ENCODE results near the gene MAPK9.

GRCh38 chr5:180274695-180275094 is 17.2 kb downstream of the MAPK9 start:
- no peak for TF ChIP-seq EZH2phosphoT487 (IDR thresholded peaks at IDR 0.05; ENCODE audit: insufficient read depth, low read depth)
- TF ChIP-seq EZH2 (IDR thresholded peaks at IDR 0.05; ENCODE audit: insufficient read depth, poor library complexity, severe bottlenecking), result no peak
